CD8-positive, alpha-beta memory T cell (primary cell): ENCODE data around the gene MRPS5. TPM values are rescaled to one million over a fixed set of nuclear protein-coding genes. Genes with fewer than 3 reads are reported as not detected.

Source experiments
- CTCF ChIA-PET: fragments of 350-600 bp; sonication (Branson Sonifier 250); formaldehyde crosslinking; loops from one replicate; lab custom pipeline; 2021; ENCODE audit warnings: antibody characterized with exemption; lab: Charles Lee
- POLR2A ChIA-PET: fragments of 350-600 bp; sonication (Branson Sonifier 250); formaldehyde crosslinking; loops from one replicate; lab custom pipeline; 2021; ENCODE audit warnings: antibody characterized with exemption; lab: Charles Lee
- DNase-seq, 5 donors: peaks; one replicate each; pipeline versions ENCODE4 v3.0.0 to v3.0.0-alpha.2; 2020 to 2022; ENCODE audit warnings: mixed read lengths in 1 of 5
- H3K27ac ChIP-seq: one replicate; pipeline ENCODE4 v1.7.0; 2013; ENCODE audit warnings: low read depth, mild to moderate bottlenecking, low read length, moderate library complexity
- H3K27me3 ChIP-seq: 2 replicates; pipeline ENCODE4 v1.7.0; 2013; ENCODE audit warnings: low read length, mild to moderate bottlenecking; ENCODE audit not compliant: insufficient read depth, poor library complexity, severe bottlenecking
- H3K36me3 ChIP-seq: 2 replicates; pipeline ENCODE4 v1.7.0; 2013; ENCODE audit warnings: mild to moderate bottlenecking, low read length, moderate library complexity; ENCODE audit not compliant: insufficient read depth
- H3K4me1 ChIP-seq: 2 replicates; pipeline ENCODE4 v1.7.0; 2013; ENCODE audit warnings: mild to moderate bottlenecking, low read length, moderate library complexity; ENCODE audit not compliant: insufficient read depth
- H3K4me3 ChIP-seq: 2 replicates; pipeline ENCODE4 v1.7.0; 2013; ENCODE audit warnings: mild to moderate bottlenecking, low read length
- H3K9me3 ChIP-seq: 2 replicates; pipeline ENCODE4 v1.7.0; 2013; ENCODE audit warnings: mild to moderate bottlenecking, low read length
- H3K27ac Mint-ChIP-seq, 8 donors: one replicate each; pipeline ENCODE4 v1.8.0; 2020 to 2021; ENCODE audit warnings: mixed read lengths in 8 of 8, mild to moderate bottlenecking in 6 of 8, inconsistent platforms in 3 of 8, moderate library complexity in 3 of 8
- H3K27me3 Mint-ChIP-seq, 2 donors: one replicate each; pipeline ENCODE4 v1.8.0; 2020 to 2021; ENCODE audit warnings: mixed read lengths in 2 of 2, mild to moderate bottlenecking in 1 of 2, moderate library complexity in 1 of 2
- H3K36me3 Mint-ChIP-seq, 3 donors: one replicate each; pipeline ENCODE4 v1.8.0; 2020 to 2021; ENCODE audit warnings: mixed read lengths in 3 of 3, inconsistent platforms in 1 of 3, mild to moderate bottlenecking in 1 of 3
- H3K4me1 Mint-ChIP-seq, 3 donors: one replicate each; pipeline ENCODE4 v1.8.0; 2020 to 2021; ENCODE audit warnings: mixed read lengths in 3 of 3, inconsistent platforms in 1 of 3, mild to moderate bottlenecking in 1 of 3
- H3K4me3 Mint-ChIP-seq, 7 donors: one replicate each; pipeline ENCODE4 v1.8.0; 2020 to 2021; ENCODE audit warnings: mixed read lengths in 7 of 7, mild to moderate bottlenecking in 6 of 7, moderate library complexity in 4 of 7, inconsistent platforms in 2 of 7
- H3K9me3 Mint-ChIP-seq, 5 donors: one replicate each; pipeline ENCODE4 v1.8.0; 2020 to 2022; ENCODE audit warnings: mixed read lengths in 5 of 5, mild to moderate bottlenecking in 3 of 5, moderate library complexity in 2 of 5, inconsistent platforms in 1 of 5
- polyA plus RNA-seq: library from polyadenylated mRNA; unstranded; fragments of 300-500 nt; fragmentation: Illumina TruSeq; gene quantifications from one replicate; pipeline ENCODE4 v1.2.3, GENCODE V29; 2021
- total RNA-seq, 2 experiments: library from RNA; stranded (reverse); gene quantifications; one replicate each; pipeline ENCODE4 v1.2.3, GENCODE V29; 2021

The MRPS5 gene
- total and polyA plus RNA-seq, 3 experiments from 2014 or later: 45.8 to 75.9 (median 69.0) TPM

- H3K36me3 Mint-ChIP-seq: no peaks in the 10 kb centered on the region
Measured at GRCh38 chr2:95063086-95063958, 58.3 kb downstream of the MRPS5 start.

DNA sequence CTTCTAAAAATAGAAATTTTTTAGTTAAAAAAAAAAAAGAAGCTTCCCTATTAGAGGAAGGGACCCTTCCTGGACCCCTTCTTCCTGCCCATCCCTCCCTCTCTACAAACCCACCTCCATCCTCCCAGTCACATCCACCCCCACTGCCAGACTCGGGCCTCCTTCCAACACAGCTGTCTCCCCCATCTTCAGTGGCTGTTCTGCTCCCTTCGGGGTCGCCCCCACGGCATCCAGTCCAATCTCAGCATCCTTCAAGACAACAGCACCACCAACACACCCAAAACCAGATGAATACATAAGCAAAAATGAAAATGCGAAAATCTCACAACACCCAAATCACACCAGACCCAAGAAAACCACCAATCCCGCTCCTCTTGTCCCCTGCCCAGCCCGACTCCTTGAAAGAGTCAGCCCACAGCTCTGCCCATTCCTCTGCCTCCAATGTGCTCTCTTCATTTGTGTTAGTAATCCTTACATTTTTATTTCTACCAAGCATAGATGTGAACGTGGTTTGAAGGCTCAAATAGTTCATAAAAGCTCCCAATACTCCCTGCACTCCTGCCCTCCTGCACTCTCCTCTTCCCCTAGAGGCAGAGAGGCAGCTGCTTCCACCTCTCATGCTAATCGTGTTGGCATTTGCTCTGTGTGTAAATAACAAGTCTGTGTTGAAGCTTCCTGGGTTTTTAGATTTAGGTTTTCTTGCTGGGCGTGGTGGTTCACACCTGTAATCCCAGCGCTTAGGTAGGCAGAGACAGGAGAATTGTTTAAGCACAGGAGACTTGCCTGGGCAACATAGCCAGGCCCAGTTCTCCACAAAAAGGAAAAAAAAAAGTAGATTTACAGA is 59.1 kb downstream of the MRPS5 start:
- Mint-ChIP-seq H3K9me3 (no peaks in the 10 kb centered on the region), H3K4me3 (peak overlapping the region in 2 of 7 donors; percentile 24 to 34), H3K4me1 (peaks cover 10 to 28% (median 19%) of the 10 kb centered on the region in 3 donors), H3K36me3 (no peaks in the 10 kb centered on the region), H3K27me3 (peaks cover 4 to 10% of the 10 kb centered on the region in 2 donors), H3K27ac (peak overlapping the region in 5 of 8 donors; percentile 53 to 76 (median 65))
- no peaks in the 10 kb centered on the region for H3K27me3 ChIP-seq
- H3K4me3 ChIP-seq: no peak overlapping the region
- H3K36me3 ChIP-seq: no peaks in the 10 kb centered on the region
- CTCF ChIA-PET: interaction anchor here (1.1 to 3.9 kb wide), 7 partner anchors 12 to 103 kb away, joined by 3 to 32 read pairs (median 4); partner anchors contain the start of gene ZNF2
- no peaks in the 10 kb centered on the region for H3K9me3 ChIP-seq
- DNase-seq: no peak
- H3K4me1 ChIP-seq: peaks cover 25% of the 10 kb centered on the region
- POLR2A ChIA-PET: interaction anchor here (1.0 kb wide), 1 partner anchor 14 kb away, joined by 3 read pairs; no protein-coding TSS in a partner anchor
- no peak overlapping the region for H3K27ac ChIP-seq

More at GRCh38 chr2:95063086-95063958, 58.3 kb downstream of the MRPS5 start:
- H3K4me3 ChIP-seq: no peak overlapping the region
- no peaks in the 10 kb centered on the region for H3K9me3 Mint-ChIP-seq
- DNase-seq: no peak
- H3K4me3 Mint-ChIP-seq: peak overlapping the region in 3 of 7 donors; percentile 25 to 45 (median 34)
- H3K4me1 Mint-ChIP-seq: peaks cover 10 to 28% (median 19%) of the 10 kb centered on the region in 3 donors
- no peaks in the 10 kb centered on the region for H3K27me3 ChIP-seq
- CTCF ChIA-PET: interaction anchor here (0.8 to 3.9 kb wide), 8 partner anchors 11 to 102 kb away, joined by 3 to 32 read pairs (median 3); partner anchors contain the start of gene ZNF2
- H3K27ac ChIP-seq: no peak overlapping the region
- peak overlapping the region in 4 of 8 donors; percentile 66 to 88 (median 81) for H3K27ac Mint-ChIP-seq
- H3K27me3 Mint-ChIP-seq: peaks cover 4 to 10% of the 10 kb centered on the region in 2 donors
- no peaks in the 10 kb centered on the region for H3K36me3 ChIP-seq
- H3K9me3 ChIP-seq: no peaks in the 10 kb centered on the region
- POLR2A ChIA-PET: interaction anchor here (1.0 kb wide), 1 partner anchor 13 kb away, joined by 3 read pairs; no protein-coding TSS in a partner anchor
- peaks cover 25% of the 10 kb centered on the region for H3K4me1 ChIP-seq

DNA sequence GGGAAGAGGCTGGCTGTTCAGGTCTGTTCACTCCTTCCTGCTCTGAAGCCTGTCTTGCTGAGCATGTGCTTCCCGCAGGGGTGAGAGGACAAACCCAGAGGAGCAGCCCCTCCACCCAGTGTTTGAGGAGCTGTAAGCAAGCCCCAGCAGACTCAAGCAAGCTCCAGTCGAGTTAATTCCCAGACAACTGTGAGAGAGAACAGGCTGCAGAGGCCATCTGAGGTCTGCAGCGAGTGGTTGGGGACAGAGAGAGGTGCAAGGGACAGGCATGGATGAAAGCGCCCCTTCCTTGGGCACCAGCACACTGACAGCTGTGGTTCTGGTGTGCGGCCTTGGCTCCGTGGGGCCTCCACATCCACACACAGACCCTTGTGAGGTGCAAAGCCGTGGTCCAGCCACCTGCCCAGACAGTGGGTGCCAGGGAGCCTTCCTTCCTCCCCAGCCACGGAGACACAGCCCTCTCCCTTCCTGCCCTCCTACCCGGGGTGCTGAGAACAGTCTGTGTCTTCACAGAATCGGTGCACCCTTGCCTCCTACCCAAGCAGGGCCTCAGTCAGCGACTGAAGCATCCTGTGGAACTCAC is 59.9 kb downstream of the MRPS5 start:
- CTCF ChIA-PET: interaction anchor here (1.4 to 3.9 kb wide), 4 partner anchors 13 to 104 kb away, joined by 3 to 32 read pairs (median 10); partner anchors contain the start of gene ZNF2
- Histone ChIP-seq H3K4me3 (no peak overlapping the region), H3K4me1 (peaks cover 32% of the 10 kb centered on the region), H3K27me3 (no peaks in the 10 kb centered on the region), H3K9me3 (no peaks in the 10 kb centered on the region), H3K27ac (no peak overlapping the region), H3K36me3 (no peaks in the 10 kb centered on the region)
- Mint-ChIP-seq H3K36me3 (no peaks in the 10 kb centered on the region), H3K4me3 (no peak overlapping the region), H3K4me1 (peaks cover 10 to 28% (median 19%) of the 10 kb centered on the region in 3 donors), H3K9me3 (no peaks in the 10 kb centered on the region), H3K27ac (peak overlapping the region in 2 of 8 donors; percentile 35 to 50), H3K27me3 (peaks cover 4 to 10% of the 10 kb centered on the region in 2 donors)
- POLR2A ChIA-PET: no interaction called here
- DNase-seq: no peak

GRCh38 chr2:95061119-95061512 is 60.5 kb downstream of the MRPS5 start:
- ChIA-PET POLR2A (no interaction called here), CTCF (interaction anchor here (1.4 to 3.9 kb wide), 2 partner anchors 17 to 105 kb away, joined by 4 to 32 read pairs; partner anchors contain the start of gene ZNF2)
- H3K4me1 Mint-ChIP-seq: peaks cover 10 to 32% (median 19%) of the 10 kb centered on the region in 3 donors
- H3K9me3 ChIP-seq: no peaks in the 10 kb centered on the region
- H3K9me3 Mint-ChIP-seq: no peaks in the 10 kb centered on the region
- no peak overlapping the region for H3K27ac ChIP-seq
- no peak for DNase-seq
- no peak overlapping the region for H3K4me3 ChIP-seq
- H3K36me3 Mint-ChIP-seq: no peaks in the 10 kb centered on the region
- H3K27ac Mint-ChIP-seq: peak overlapping the region in 1 of 8 donors; percentile 50
- no peaks in the 10 kb centered on the region for H3K27me3 ChIP-seq
- H3K4me3 Mint-ChIP-seq: no peak overlapping the region
- H3K36me3 ChIP-seq: no peaks in the 10 kb centered on the region
- H3K4me1 ChIP-seq: peaks cover 38% of the 10 kb centered on the region
- H3K27me3 Mint-ChIP-seq: peaks cover 4 to 10% of the 10 kb centered on the region in 2 donors

GRCh38 chr2:95060446-95061118 is 61.0 kb downstream of the MRPS5 start:
- POLR2A ChIA-PET: no interaction called here
- Mint-ChIP-seq H3K27ac (no peak overlapping the region), H3K27me3 (peaks cover 4 to 10% of the 10 kb centered on the region in 2 donors)

DNA sequence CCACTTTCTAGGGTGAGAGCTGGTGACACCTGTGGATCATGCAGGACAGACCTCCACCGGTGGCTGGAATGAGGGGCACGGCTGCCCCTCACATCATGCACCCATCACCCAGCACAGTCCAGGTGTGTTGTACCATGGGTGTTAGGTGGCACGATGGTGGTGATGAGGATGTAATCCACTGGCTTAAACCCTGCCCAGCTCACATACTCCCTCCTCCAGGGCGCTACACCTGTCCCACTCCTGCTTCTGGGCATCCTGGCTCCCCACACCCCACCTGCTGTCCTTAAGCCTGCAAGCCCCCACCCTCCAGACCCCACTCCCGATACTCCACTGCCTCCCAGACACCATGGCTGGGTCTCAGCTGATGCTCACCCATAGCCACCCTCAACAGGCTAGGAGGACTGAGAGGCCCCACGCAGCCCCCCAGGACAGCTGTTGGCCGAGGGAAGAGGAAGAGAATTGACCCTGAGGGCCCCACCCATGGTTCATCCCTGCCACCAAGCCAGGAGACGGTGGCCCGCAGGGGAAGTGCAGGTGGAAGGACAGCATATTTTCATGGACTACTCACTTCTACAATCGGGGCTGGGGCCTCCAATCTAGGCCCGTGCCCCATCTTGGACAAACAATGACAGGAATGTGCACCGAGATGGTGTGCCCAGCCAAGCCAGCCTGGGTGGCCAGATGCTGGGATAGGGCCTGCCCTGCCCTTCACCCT is 61.8 kb downstream of the MRPS5 start:
- no peaks in the 10 kb centered on the region for H3K27me3 ChIP-seq
- Mint-ChIP-seq H3K4me1 (peaks cover 13 to 45% (median 31%) of the 10 kb centered on the region in 3 donors), H3K36me3 (no peaks in the 10 kb centered on the region), H3K27ac (no peak overlapping the region), H3K4me3 (no peak overlapping the region), H3K9me3 (no peaks in the 10 kb centered on the region), H3K27me3 (peaks cover 0 to 10% of the 10 kb centered on the region in 2 donors)
- peaks cover 51% of the 10 kb centered on the region for H3K4me1 ChIP-seq
- H3K27ac ChIP-seq: no peak overlapping the region
- H3K9me3 ChIP-seq: no peaks in the 10 kb centered on the region
- DNase-seq: no peak
- H3K4me3 ChIP-seq: no peak overlapping the region
- CTCF ChIA-PET: interaction anchor here (0.9 kb wide), 1 partner anchor 16 kb away, joined by 3 read pairs; no protein-coding TSS in a partner anchor
- POLR2A ChIA-PET: no interaction called here
- H3K36me3 ChIP-seq: no peaks in the 10 kb centered on the region

More at GRCh38 chr2:95060446-95061118, 61.0 kb downstream of the MRPS5 start:
- no peaks in the 10 kb centered on the region for H3K36me3 ChIP-seq
- H3K4me1 ChIP-seq: peaks cover 43% of the 10 kb centered on the region
- no peak overlapping the region for H3K4me3 ChIP-seq
- no peaks in the 10 kb centered on the region for H3K27me3 ChIP-seq
- no peak overlapping the region for H3K4me3 Mint-ChIP-seq
- no peak overlapping the region for H3K27ac ChIP-seq
- H3K9me3 ChIP-seq: no peaks in the 10 kb centered on the region
- H3K9me3 Mint-ChIP-seq: no peaks in the 10 kb centered on the region
- DNase-seq: no peak
- H3K4me1 Mint-ChIP-seq: peaks cover 10 to 37% (median 24%) of the 10 kb centered on the region in 3 donors
- no peaks in the 10 kb centered on the region for H3K36me3 Mint-ChIP-seq
- CTCF ChIA-PET: interaction anchor here (0.9 kb wide), 1 partner anchor 15 kb away, joined by 3 read pairs; no protein-coding TSS in a partner anchor
